ENCODE results near the gene PIEZO1. TPM values are rescaled to one million over a fixed set of nuclear protein-coding genes. Genes with fewer than 3 reads are reported as not detected.

PIEZO1 gene
- total RNA-seq, 1 donor from 2014 or later, result 5.5 TPM

- H3K27me3 ChIP-seq, result no peaks in the 10 kb centered on the region
- no peak overlapping the region for H3K4me3 Mint-ChIP-seq
- peaks cover 52% of the 10 kb centered on the region for H3K79me2 ChIP-seq (ENCODE audit: low read depth)
- H3K4me1 ChIP-seq, result peaks cover 13% of the 10 kb centered on the region
- H3K9ac ChIP-seq, result no peak overlapping the region
- H3K4me2 ChIP-seq, result no peak overlapping the region
- TF ChIP-seq EZH2 (IDR thresholded peaks at IDR 0.05) (no peak), EZH2phosphoT487 (IDR thresholded peaks at IDR 0.05) (no peak)
- TF ChIP-seq, protein P1, sequence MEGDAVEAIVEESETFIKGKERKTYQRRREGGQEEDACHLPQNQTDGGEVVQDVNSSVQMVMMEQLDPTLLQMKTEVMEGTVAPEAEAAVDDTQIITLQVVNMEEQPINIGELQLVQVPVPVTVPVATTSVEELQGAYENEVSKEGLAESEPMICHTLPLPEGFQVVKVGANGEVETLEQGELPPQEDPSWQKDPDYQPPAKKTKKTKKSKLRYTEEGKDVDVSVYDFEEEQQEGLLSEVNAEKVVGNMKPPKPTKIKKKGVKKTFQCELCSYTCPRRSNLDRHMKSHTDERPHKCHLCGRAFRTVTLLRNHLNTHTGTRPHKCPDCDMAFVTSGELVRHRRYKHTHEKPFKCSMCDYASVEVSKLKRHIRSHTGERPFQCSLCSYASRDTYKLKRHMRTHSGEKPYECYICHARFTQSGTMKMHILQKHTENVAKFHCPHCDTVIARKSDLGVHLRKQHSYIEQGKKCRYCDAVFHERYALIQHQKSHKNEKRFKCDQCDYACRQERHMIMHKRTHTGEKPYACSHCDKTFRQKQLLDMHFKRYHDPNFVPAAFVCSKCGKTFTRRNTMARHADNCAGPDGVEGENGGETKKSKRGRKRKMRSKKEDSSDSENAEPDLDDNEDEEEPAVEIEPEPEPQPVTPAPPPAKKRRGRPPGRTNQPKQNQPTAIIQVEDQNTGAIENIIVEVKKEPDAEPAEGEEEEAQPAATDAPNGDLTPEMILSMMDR (IDR thresholded peaks at IDR 0.05), result no peak
- H3K9me3 Mint-ChIP-seq, result no peaks in the 10 kb centered on the region
- H3K36me3 ChIP-seq, result no peaks in the 10 kb centered on the region
- H3K27me3 Mint-ChIP-seq (ENCODE audit: insufficient read depth, low read depth), result peaks cover 11% of the 10 kb centered on the region
- peaks cover 4% of the 10 kb centered on the region for H3K36me3 Mint-ChIP-seq
- no peak for DNase-seq (ENCODE audit: low spot score)
- no peak overlapping the region for H3K27ac Mint-ChIP-seq
- H3K9me3 ChIP-seq (ENCODE audit: low read depth), result no peaks in the 10 kb centered on the region
- no peak overlapping the region for H2AFZ ChIP-seq (replicated peaks)
- peaks cover 3% of the 10 kb centered on the region for H3K4me1 Mint-ChIP-seq
- H3F3A ChIP-seq (ENCODE audit: low read depth), result peaks cover 65% of the 10 kb centered on the region
- H3K27ac ChIP-seq, result no peak overlapping the region
- peaks cover 60% of the 10 kb centered on the region for H4K20me1 ChIP-seq (ENCODE audit: low read depth)
- H3K4me3 ChIP-seq, result no peak overlapping the region
These were observed 21.6 kb upstream of the PIEZO1 start for GRCh38 chr16:88806491-88807111.

DNA sequence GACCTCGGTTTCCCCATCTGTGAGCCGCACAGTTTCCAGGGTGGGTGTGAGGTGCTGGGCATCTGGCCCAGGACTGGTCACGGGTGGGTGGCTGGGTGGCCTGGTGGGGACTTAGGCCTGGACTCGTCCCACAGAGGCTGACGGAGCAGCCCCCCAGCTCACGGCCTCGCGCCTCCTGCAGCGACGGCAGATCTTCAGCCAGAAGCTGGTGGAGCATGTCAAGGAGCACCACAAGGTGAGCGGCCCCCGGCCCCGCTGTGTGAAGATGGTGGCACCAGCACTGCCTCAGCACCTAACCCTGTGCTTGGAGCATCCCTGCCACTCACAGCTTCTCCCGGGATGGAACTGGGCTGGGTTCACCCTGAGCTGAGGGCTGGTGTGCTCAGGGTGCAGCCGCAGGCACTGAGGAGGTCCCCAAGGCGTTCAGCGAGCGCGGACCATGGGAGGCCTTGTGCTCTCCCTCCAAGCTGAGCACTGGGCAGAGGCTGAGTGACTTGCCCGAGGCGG lies 20.9 kb upstream of the PIEZO1 start:
- H3K9ac ChIP-seq, result no peak overlapping the region
- H3K4me3 Mint-ChIP-seq, result no peak overlapping the region
- no peaks in the 10 kb centered on the region for H3K36me3 ChIP-seq
- no peak for DNase-seq (ENCODE audit: low spot score)
- TF ChIP-seq EZH2 (IDR thresholded peaks at IDR 0.05), result no peak
- TF ChIP-seq, protein P1 (IDR thresholded peaks at IDR 0.05), result no peak
- TF ChIP-seq EZH2phosphoT487 (IDR thresholded peaks at IDR 0.05), result no peak
- H3K4me1 Mint-ChIP-seq, result peaks cover 3% of the 10 kb centered on the region
- peaks cover 54% of the 10 kb centered on the region for H4K20me1 ChIP-seq (ENCODE audit: low read depth)
- H3K9me3 Mint-ChIP-seq, result no peaks in the 10 kb centered on the region
- H3K27me3 ChIP-seq, result no peaks in the 10 kb centered on the region
- H3K36me3 Mint-ChIP-seq, result peaks cover 4% of the 10 kb centered on the region
- peaks cover 13% of the 10 kb centered on the region for H3K4me1 ChIP-seq
- peaks cover 65% of the 10 kb centered on the region for H3F3A ChIP-seq (ENCODE audit: low read depth)
- H3K27ac ChIP-seq, result no peak overlapping the region
- no peak overlapping the region for H3K27ac Mint-ChIP-seq
- no peak overlapping the region for H3K4me2 ChIP-seq
- H3K27me3 Mint-ChIP-seq (ENCODE audit: insufficient read depth, low read depth), result peaks cover 12% of the 10 kb centered on the region
- H3K4me3 ChIP-seq, result no peak overlapping the region
- H2AFZ ChIP-seq (replicated peaks), result no peak overlapping the region
- peaks cover 45% of the 10 kb centered on the region for H3K79me2 ChIP-seq (ENCODE audit: low read depth)
- H3K9me3 ChIP-seq (ENCODE audit: low read depth), result no peaks in the 10 kb centered on the region

GRCh38 chr16:88805340-88805715 lies 20.3 kb upstream of the PIEZO1 start:
- H3K27me3 Mint-ChIP-seq (ENCODE audit: insufficient read depth, low read depth), result peaks cover 13% of the 10 kb centered on the region
- H3K27ac ChIP-seq, result no peak overlapping the region
- H3K9me3 Mint-ChIP-seq, result no peaks in the 10 kb centered on the region
- H3K4me3 Mint-ChIP-seq, result peak overlapping the region; percentile 87
- peaks cover 3% of the 10 kb centered on the region for H3K4me1 Mint-ChIP-seq
- H3K9me3 ChIP-seq (ENCODE audit: low read depth), result no peaks in the 10 kb centered on the region
- no peak for TF ChIP-seq EZH2 (IDR thresholded peaks at IDR 0.05)
- no peak for TF ChIP-seq EZH2phosphoT487 (IDR thresholded peaks at IDR 0.05)
- TF ChIP-seq, protein P1 (IDR thresholded peaks at IDR 0.05), result no peak
- peaks cover 39% of the 10 kb centered on the region for H3K79me2 ChIP-seq (ENCODE audit: low read depth)
- H4K20me1 ChIP-seq (ENCODE audit: low read depth), result peaks cover 48% of the 10 kb centered on the region
- H3K4me2 ChIP-seq, result peak overlapping the region; percentile 99
- no peaks in the 10 kb centered on the region for H3K36me3 ChIP-seq
- no peaks in the 10 kb centered on the region for H3K27me3 ChIP-seq
- peaks cover 59% of the 10 kb centered on the region for H3F3A ChIP-seq (ENCODE audit: low read depth)
- H3K27ac Mint-ChIP-seq, result no peak overlapping the region
- H3K36me3 Mint-ChIP-seq, result peaks cover 4% of the 10 kb centered on the region
- no peak overlapping the region for H3K4me3 ChIP-seq
- DNase-seq (ENCODE audit: low spot score), result no peak
- H2AFZ ChIP-seq (replicated peaks), result no peak overlapping the region
- no peak overlapping the region for H3K9ac ChIP-seq
- peaks cover 9% of the 10 kb centered on the region for H3K4me1 ChIP-seq
